ENCODE results near the gene ZMYND11. TPM values are rescaled to one million over a fixed set of nuclear protein-coding genes. Genes with fewer than 3 reads are reported as not detected.

ZMYND11 gene
- total and polyA plus RNA-seq, 2 of the 13 experiments (the other 11 are each of a cell fraction or from before 2014, with no cell fraction given): 17.5 to 38.7 TPM

DNA sequence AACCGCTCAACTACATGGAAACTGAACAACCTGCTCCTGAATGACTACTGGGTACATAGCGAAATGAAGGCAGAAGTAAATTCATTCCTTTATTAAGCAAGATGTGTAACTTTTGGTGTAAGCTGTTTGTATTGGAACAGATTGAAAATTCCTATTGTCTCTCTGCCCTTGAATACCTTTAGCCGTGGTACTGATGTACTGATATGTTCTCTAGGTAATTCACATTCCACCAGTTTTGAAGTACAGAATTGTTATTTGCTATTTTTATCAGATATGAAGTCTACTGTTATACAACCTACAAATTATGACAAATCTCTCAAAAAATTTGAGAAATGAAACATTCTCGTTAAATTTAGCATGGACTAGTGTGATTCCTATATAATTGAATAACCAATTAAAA, 17.7 kb downstream of the ZMYND11 start:
- Histone ChIP-seq H3K9ac (ENCODE audit: insufficient read depth, low read depth, low read length) (no peak overlapping the region), H3K4me1 (ENCODE audit: insufficient read depth, low read length) (peaks cover 10% of the 10 kb centered on the region; the same call in 1 of the 2 replicates), H3K4me2 (ENCODE audit: low read depth, low read length) (no peak overlapping the region), H3K36me3 (replicated peaks in 1 of 2; ENCODE audit: control insufficient read depth in 1 of 2, insufficient read depth in 2 of 2, low read length in 2 of 2) (no peaks in the 10 kb centered on the region), H4K20me1 (ENCODE audit: insufficient read depth, low read length) (0 out of 2 replicates have a peak, but pooled peaks cover 4% of the 10 kb centered on the region), H3K27ac (ENCODE audit: extremely low read length, insufficient read depth, low read length) (no peak overlapping the region), H3K79me2 (ENCODE audit: insufficient read depth, low read length) (peaks cover 45% of the 10 kb centered on the region), H3K27me3 (ENCODE audit: control insufficient read depth in 1 of 2, insufficient read depth in 2 of 2, low read length in 2 of 2) (no peaks in the 10 kb centered on the region), H3K4me3 (replicated peaks in 1 of 3; ENCODE audit: insufficient read depth in 1 of 3, low read depth in 2 of 3, low read length in 3 of 3) (no peak overlapping the region), H2AFZ (ENCODE audit: low read length) (no peak overlapping the region), H3K9me3 (ENCODE audit: low read length) (no peaks in the 10 kb centered on the region)
- in situ Hi-C loops (cut with HindIII; ENCODE audit: extremely low pct_ligation_motif_present, low pct_unique_long_range_greater_than_20kb): no loop called here
- ATAC-seq: no peak
- 99% methylated on average over 4 of the region's 4 CpGs for WGBS (ENCODE audit: low lambda C conversion rate)
- intact Hi-C loops (cut with micrococcal nuclease; ENCODE audit: unreplicated experiment): no loop called here
- BruUV-seq (replicated peaks): no TSS peak
- ChIA-PET CTCF (ENCODE audit: low intra/inter-chr PET ratio, low total read pairs) (no interaction called here), POLR2A (no interaction called here)
- FAIRE-seq: no peak
- DNase-seq (ENCODE audit: low spot score): no peak
- TF ChIP-seq, protein P1, sequence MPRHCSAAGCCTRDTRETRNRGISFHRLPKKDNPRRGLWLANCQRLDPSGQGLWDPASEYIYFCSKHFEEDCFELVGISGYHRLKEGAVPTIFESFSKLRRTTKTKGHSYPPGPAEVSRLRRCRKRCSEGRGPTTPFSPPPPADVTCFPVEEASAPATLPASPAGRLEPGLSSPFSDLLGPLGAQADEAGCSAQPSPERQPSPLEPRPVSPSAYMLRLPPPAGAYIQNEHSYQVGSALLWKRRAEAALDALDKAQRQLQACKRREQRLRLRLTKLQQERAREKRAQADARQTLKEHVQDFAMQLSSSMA (CRISPR knock-in tag; IDR thresholded peaks at IDR 0.05): no peak
- TF ChIP-seq MYPOP (CRISPR knock-in tag; IDR thresholded peaks at IDR 0.05) (no peak), ZNF281 (CRISPR knock-in tag; IDR thresholded peaks at IDR 0.05; ENCODE audit: borderline replicate concordance) (no peak), NCOA5 (CRISPR knock-in tag; IDR thresholded peaks at IDR 0.05) (no peak), ZNF230 (CRISPR knock-in tag; IDR thresholded peaks at IDR 0.05) (no peak), ASH2L (IDR thresholded peaks at IDR 0.05; ENCODE audit: insufficient read length, low read depth, low read length) (no peak), KDM3A (CRISPR knock-in tag; IDR thresholded peaks at IDR 0.05; ENCODE audit: low read depth) (no peak), SATB2 (CRISPR knock-in tag; IDR thresholded peaks at IDR 0.05) (no peak), ZNF510 (CRISPR knock-in tag; IDR thresholded peaks at IDR 0.05; ENCODE audit: low read depth) (no peak), ZNF34 (CRISPR knock-in tag; IDR thresholded peaks at IDR 0.05; ENCODE audit: borderline replicate concordance) (no peak), NFKB2 (CRISPR knock-in tag; IDR thresholded peaks at IDR 0.05; ENCODE audit: borderline replicate concordance) (no peak), MLX (CRISPR knock-in tag; IDR thresholded peaks at IDR 0.05) (no peak), STAT5B (CRISPR knock-in tag; IDR thresholded peaks at IDR 0.05) (no peak), CTCF (CRISPR knock-in tag; IDR thresholded peaks at IDR 0.05) (no peak)
- TF ChIP-seq, protein P2, sequence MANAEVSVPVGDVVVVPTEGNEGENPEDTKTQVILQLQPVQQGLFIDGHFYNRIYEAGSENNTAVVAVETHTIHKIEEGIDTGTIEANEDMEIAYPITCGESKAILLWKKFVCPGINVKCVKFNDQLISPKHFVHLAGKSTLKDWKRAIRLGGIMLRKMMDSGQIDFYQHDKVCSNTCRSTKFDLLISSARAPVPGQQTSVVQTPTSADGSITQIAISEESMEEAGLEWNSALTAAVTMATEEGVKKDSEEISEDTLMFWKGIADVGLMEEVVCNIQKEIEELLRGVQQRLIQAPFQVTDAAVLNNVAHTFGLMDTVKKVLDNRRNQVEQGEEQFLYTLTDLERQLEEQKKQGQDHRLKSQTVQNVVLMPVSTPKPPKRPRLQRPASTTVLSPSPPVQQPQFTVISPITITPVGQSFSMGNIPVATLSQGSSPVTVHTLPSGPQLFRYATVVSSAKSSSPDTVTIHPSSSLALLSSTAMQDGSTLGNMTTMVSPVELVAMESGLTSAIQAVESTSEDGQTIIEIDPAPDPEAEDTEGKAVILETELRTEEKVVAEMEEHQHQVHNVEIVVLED (CRISPR knock-in tag; IDR thresholded peaks at IDR 0.05; ENCODE audit: borderline replicate concordance): no peak
- TF ChIP-seq, protein P3, sequence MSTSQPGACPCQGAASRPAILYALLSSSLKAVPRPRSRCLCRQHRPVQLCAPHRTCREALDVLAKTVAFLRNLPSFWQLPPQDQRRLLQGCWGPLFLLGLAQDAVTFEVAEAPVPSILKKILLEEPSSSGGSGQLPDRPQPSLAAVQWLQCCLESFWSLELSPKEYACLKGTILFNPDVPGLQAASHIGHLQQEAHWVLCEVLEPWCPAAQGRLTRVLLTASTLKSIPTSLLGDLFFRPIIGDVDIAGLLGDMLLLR (CRISPR knock-in tag; IDR thresholded peaks at IDR 0.05): no peak

All from HepG2 (cell line).